Activated CD4-positive, alpha-beta T cell treated with anti-CD3 and anti-CD28 coated beads, Interleukin-2, amount 10 ng/mL, durations not matched to agents 7 days and 5 days (primary cell): Measurements from ENCODE around the gene ZFHX3. TPM values are rescaled to one million over a fixed set of nuclear protein-coding genes. Genes with fewer than 3 reads are reported as not detected.
"Not testable (repeated sequence)": the region's sequence is repeated elsewhere in the genome, so short reads cannot be mapped to it uniquely, and the experiment has no call there.

Experiments
- CTCF ChIA-PET: fragments of 350-600 bp; sonication (Branson Sonifier 250); formaldehyde crosslinking; loops from one replicate; lab custom pipeline; 2021; ENCODE audit warnings: antibody characterized with exemption; lab: Charles Lee
- POLR2A ChIA-PET: fragments of 350-600 bp; sonication (Branson Sonifier 250); formaldehyde crosslinking; loops from one replicate; lab custom pipeline; 2021; ENCODE audit warnings: antibody characterized with exemption; lab: Charles Lee
- DNase-seq: peaks from one replicate; pipeline ENCODE4 v3.0.0-alpha.2; 2020
- H3K27ac Mint-ChIP-seq: one replicate; pipeline ENCODE4 v1.8.0; 2021; ENCODE audit warnings: mild to moderate bottlenecking, moderate library complexity, mixed read lengths
- H3K27me3 Mint-ChIP-seq: one replicate; pipeline ENCODE4 v1.8.0; 2021; ENCODE audit warnings: mixed read lengths
- H3K36me3 Mint-ChIP-seq: one replicate; pipeline ENCODE4 v1.8.0; 2021; ENCODE audit warnings: low read depth, mixed read lengths
- H3K4me1 Mint-ChIP-seq: one replicate; pipeline ENCODE4 v1.8.0; 2021; ENCODE audit warnings: mixed read lengths
- H3K4me3 Mint-ChIP-seq: one replicate; pipeline ENCODE4 v1.8.0; 2021; ENCODE audit warnings: mild to moderate bottlenecking, moderate library complexity, mixed read lengths
- H3K9me3 Mint-ChIP-seq: one replicate; pipeline ENCODE4 v1.8.0; 2021; ENCODE audit warnings: mixed read lengths
- total RNA-seq, 2 experiments: library from RNA; stranded (reverse); gene quantifications; one replicate each; pipeline ENCODE4 v1.2.3, GENCODE V29; 2021

ZFHX3 gene
- total RNA-seq, 2 experiments from 2014 or later: 1.5 to 1.6 TPM

GRCh38 chr16:73000020-73000906 is 47.7 kb downstream of the ZFHX3 start:
- ChIA-PET CTCF (interaction anchor here (0.6 kb wide), 1 partner anchor 12 kb away, joined by 3 read pairs; no protein-coding TSS in a partner anchor), POLR2A (no interaction called here)
- H3K36me3 Mint-ChIP-seq: no peaks in the 10 kb centered on the region

DNA sequence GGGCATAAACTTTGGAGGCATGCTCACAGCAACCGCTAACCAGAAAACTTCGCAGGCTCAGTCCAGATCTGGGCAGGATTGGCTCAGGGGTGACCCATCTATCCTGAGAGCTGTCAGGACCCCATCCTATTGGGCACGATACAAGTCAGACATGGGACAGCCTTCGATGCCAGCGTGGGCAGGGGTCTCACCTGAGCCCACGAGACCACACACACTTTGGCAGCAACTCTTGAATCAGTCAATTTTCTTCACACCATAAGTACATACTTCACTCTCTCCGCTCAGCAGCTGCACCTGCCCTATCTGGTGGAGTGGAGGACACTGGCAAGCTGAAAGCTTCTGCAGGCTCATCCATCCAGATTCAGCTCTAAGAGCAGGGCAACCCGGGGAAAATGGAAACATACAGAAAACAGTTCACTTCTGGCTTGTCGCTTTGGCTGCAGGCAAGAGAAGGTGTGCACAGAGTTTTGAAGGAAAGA is 48.3 kb downstream of the ZFHX3 start:
- H3K9me3 Mint-ChIP-seq: peaks cover 4% of the 10 kb centered on the region
- no peak overlapping the region for H3K4me3 Mint-ChIP-seq
- no peaks in the 10 kb centered on the region for H3K4me1 Mint-ChIP-seq
- POLR2A ChIA-PET: no interaction called here
- no peak overlapping the region for H3K27ac Mint-ChIP-seq
- no peaks in the 10 kb centered on the region for H3K36me3 Mint-ChIP-seq
- DNase-seq: no peak
- CTCF ChIA-PET: no interaction called here
- H3K27me3 Mint-ChIP-seq: no peaks in the 10 kb centered on the region

More at GRCh38 chr16:73000020-73000906, 47.7 kb downstream of the ZFHX3 start:
- Mint-ChIP-seq H3K4me1 (no peaks in the 10 kb centered on the region), H3K9me3 (peaks cover 4% of the 10 kb centered on the region), H3K27ac (no peak overlapping the region), H3K4me3 (no peak overlapping the region), H3K27me3 (no peaks in the 10 kb centered on the region)
- no peak for DNase-seq

- no peak for DNase-seq
- H3K27ac Mint-ChIP-seq: no peak overlapping the region
- H3K9me3 Mint-ChIP-seq: peaks cover 4% of the 10 kb centered on the region
- H3K4me1 Mint-ChIP-seq: no peaks in the 10 kb centered on the region
- CTCF ChIA-PET: no interaction called here
- H3K36me3 Mint-ChIP-seq: no peaks in the 10 kb centered on the region
- POLR2A ChIA-PET: no interaction called here
- H3K27me3 Mint-ChIP-seq: no peaks in the 10 kb centered on the region
- H3K4me3 Mint-ChIP-seq: no peak overlapping the region
Observed at GRCh38 chr16:72997141-72997542, 50.8 kb downstream of the ZFHX3 start.

GRCh38 chr16:72996291-72997062 is 51.5 kb downstream of the ZFHX3 start:
- Mint-ChIP-seq H3K4me3 (no peak overlapping the region), H3K27ac (no peak overlapping the region), H3K9me3 (peaks cover 4% of the 10 kb centered on the region), H3K27me3 (no peaks in the 10 kb centered on the region), H3K36me3 (no peaks in the 10 kb centered on the region), H3K4me1 (no peaks in the 10 kb centered on the region)
- ChIA-PET CTCF (interaction anchor here (0.6 kb wide), 1 partner anchor 319 kb away, joined by 4 read pairs; no protein-coding TSS in a partner anchor), POLR2A (no interaction called here)
- DNase-seq: no peak

DNA sequence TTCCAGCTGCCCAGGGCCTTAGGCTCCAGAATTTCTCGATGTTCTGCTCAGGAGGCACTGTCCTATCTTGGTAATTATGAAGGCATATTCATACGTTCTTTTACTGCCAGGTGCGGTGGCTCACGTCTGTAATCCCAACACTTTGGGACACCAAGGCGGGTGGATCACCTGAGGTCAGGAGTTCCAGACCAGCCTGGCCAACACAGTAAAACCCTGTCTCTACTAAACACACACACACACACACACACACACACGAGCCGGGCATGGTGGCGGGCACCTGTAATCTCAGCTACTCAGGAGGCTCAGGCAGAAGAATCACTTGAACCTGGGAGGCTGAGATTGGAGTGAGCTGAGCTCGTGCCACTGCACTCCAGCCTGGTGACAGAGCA is 52.1 kb downstream of the ZFHX3 start:
- H3K36me3 Mint-ChIP-seq, H3K27me3 Mint-ChIP-seq, DNase-seq, POLR2A ChIA-PET, H3K27ac Mint-ChIP-seq, H3K4me3 Mint-ChIP-seq, H3K4me1 Mint-ChIP-seq, H3K9me3 Mint-ChIP-seq: not testable (repeated sequence)
- CTCF ChIA-PET: interaction anchor here (0.6 kb wide), 1 partner anchor 318 kb away, joined by 4 read pairs; no protein-coding TSS in a partner anchor

- H3K4me3 Mint-ChIP-seq: no peak overlapping the region
- peaks cover 4% of the 10 kb centered on the region for H3K9me3 Mint-ChIP-seq
- H3K36me3 Mint-ChIP-seq: no peaks in the 10 kb centered on the region
- ChIA-PET CTCF (no interaction called here), POLR2A (no interaction called here)
- DNase-seq: no peak
- no peaks in the 10 kb centered on the region for H3K4me1 Mint-ChIP-seq
- no peak overlapping the region for H3K27ac Mint-ChIP-seq
- no peaks in the 10 kb centered on the region for H3K27me3 Mint-ChIP-seq
Observed at GRCh38 chr16:72995151-72995881, 52.6 kb downstream of the ZFHX3 start.

DNA sequence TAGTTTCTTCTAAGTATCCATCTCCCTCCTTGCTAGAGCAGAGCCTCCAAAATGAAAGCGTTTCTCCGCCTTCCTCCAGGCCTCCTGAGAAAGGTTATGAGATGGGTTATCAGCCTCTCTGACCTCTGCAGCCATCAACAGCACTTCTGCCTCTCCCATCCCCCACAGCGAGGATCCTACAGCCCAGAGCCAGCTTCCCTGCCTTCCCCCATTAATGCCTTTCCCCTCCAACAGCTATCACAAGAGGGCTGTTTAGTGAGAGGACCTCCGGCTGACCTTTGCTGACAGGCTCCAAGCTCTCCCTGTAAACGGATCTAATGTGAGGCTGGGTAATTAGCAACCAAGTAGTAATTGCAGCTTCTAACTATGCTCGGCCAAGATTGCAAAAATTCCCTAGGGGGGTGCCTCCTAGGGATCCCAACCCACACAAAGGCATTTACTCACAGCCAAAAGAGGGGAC is 55.8 kb downstream of the ZFHX3 start:
- POLR2A ChIA-PET: no interaction called here
- Mint-ChIP-seq H3K4me3 (no peak overlapping the region), H3K27me3 (peaks cover 2% of the 10 kb centered on the region), H3K9me3 (no peaks in the 10 kb centered on the region), H3K27ac (no peak overlapping the region), H3K36me3 (no peaks in the 10 kb centered on the region), H3K4me1 (no peaks in the 10 kb centered on the region)
- no peak for DNase-seq
- CTCF ChIA-PET: no interaction called here

DNA sequence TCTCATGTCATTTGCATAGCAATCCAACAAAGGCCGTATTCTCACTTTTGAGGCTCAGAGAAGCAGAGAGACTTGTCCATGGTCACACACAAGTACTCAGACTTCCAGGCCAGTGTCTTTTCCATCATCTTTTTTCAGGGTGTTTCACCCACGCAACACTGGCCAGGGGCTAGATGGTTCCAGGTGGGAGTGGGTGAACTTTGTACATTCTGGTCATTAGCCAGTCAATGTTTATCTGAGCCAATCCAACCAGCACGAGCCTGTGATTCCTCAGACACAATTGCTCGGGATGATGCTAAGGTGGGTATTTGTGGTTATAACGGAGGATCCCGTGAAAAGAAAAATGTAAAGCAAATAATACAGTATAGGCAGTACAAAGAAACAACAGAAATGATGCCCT is 56.3 kb downstream of the ZFHX3 start:
- CTCF ChIA-PET: no interaction called here
- H3K4me1 Mint-ChIP-seq: no peaks in the 10 kb centered on the region
- POLR2A ChIA-PET: no interaction called here

DNA sequence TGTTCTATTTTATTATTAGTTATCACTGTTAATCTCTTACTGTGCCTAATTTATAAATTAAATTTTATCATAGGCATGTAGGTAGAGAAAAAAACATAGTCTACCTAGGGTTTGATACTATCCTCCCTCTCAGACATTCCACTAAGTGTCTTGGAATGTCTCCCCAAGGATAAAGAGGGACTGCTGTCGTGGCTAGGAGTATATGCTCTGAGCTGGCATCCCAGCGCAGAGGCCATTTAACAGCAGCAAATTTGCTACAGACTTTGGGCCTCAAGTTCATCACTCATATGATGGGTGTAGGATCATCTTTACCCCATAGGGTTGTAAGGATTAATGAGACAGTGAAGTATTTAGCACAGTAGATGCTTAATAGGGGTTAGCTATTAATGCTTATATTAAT is 56.7 kb downstream of the ZFHX3 start:
- POLR2A ChIA-PET: no interaction called here
- Mint-ChIP-seq H3K4me1 (no peaks in the 10 kb centered on the region), H3K4me3 (no peak overlapping the region), H3K27me3 (peaks cover 2% of the 10 kb centered on the region), H3K27ac (no peak overlapping the region), H3K36me3 (no peaks in the 10 kb centered on the region), H3K9me3 (no peaks in the 10 kb centered on the region)
- DNase-seq: no peak
- CTCF ChIA-PET: no interaction called here

More for the DNA sequence above, 56.3 kb downstream of the ZFHX3 start:
- Mint-ChIP-seq H3K36me3 (no peaks in the 10 kb centered on the region), H3K27ac (no peak overlapping the region), H3K27me3 (peaks cover 2% of the 10 kb centered on the region), H3K4me3 (no peak overlapping the region), H3K9me3 (no peaks in the 10 kb centered on the region)
- DNase-seq: no peak

DNA sequence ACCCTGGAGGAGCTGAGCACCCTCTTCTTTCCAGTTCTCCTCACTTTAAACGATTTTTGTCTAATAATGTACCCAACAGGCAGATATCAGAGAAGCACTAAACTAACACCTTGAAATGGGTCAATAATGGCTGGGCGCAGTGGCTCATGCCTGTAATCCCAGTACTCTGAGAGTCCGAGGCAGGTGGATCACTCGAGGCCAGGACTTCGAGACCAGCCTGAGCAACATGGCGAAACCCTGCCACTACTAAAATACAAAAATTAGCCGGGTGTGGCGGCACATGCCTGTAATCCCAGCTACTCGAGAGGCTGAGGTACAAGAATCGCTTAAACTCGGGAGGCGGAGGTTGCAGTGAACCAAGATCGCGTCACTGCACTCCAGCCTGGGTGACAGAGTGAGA is 57.4 kb downstream of the ZFHX3 start:
- DNase-seq: no peak
- Mint-ChIP-seq H3K4me3 (no peak overlapping the region), H3K36me3 (no peaks in the 10 kb centered on the region), H3K27me3 (peaks cover 2% of the 10 kb centered on the region), H3K9me3 (no peaks in the 10 kb centered on the region), H3K27ac (no peak overlapping the region), H3K4me1 (no peaks in the 10 kb centered on the region)
- CTCF ChIA-PET: no interaction called here
- POLR2A ChIA-PET: no interaction called here

GRCh38 chr16:72989579-72990551 is 58.1 kb downstream of the ZFHX3 start:
- no peak for DNase-seq
- H3K27me3 Mint-ChIP-seq: peaks cover 2% of the 10 kb centered on the region
- no peaks in the 10 kb centered on the region for H3K36me3 Mint-ChIP-seq
- no peak overlapping the region for H3K4me3 Mint-ChIP-seq
- ChIA-PET POLR2A (interaction anchor here (0.6 kb wide), 1 partner anchor 64 kb away, joined by 3 read pairs; no protein-coding TSS in a partner anchor), CTCF (no interaction called here)
- no peak overlapping the region for H3K27ac Mint-ChIP-seq
- no peaks in the 10 kb centered on the region for H3K4me1 Mint-ChIP-seq
- H3K9me3 Mint-ChIP-seq: no peaks in the 10 kb centered on the region
